NCI-H2196 (cell line): ENCODE measurements around the gene CSK.
"Not testable (repeated sequence)": the region's sequence is repeated elsewhere in the genome, so short reads cannot be mapped to it uniquely, and the experiment has no call there.

Experiments used
- DNase-seq: peaks from one replicate; lab custom pipeline; 2025; ENCODE audit not compliant: unreplicated experiment; lab: John Stamatoyannopoulos, UW

The CSK gene

DNA sequence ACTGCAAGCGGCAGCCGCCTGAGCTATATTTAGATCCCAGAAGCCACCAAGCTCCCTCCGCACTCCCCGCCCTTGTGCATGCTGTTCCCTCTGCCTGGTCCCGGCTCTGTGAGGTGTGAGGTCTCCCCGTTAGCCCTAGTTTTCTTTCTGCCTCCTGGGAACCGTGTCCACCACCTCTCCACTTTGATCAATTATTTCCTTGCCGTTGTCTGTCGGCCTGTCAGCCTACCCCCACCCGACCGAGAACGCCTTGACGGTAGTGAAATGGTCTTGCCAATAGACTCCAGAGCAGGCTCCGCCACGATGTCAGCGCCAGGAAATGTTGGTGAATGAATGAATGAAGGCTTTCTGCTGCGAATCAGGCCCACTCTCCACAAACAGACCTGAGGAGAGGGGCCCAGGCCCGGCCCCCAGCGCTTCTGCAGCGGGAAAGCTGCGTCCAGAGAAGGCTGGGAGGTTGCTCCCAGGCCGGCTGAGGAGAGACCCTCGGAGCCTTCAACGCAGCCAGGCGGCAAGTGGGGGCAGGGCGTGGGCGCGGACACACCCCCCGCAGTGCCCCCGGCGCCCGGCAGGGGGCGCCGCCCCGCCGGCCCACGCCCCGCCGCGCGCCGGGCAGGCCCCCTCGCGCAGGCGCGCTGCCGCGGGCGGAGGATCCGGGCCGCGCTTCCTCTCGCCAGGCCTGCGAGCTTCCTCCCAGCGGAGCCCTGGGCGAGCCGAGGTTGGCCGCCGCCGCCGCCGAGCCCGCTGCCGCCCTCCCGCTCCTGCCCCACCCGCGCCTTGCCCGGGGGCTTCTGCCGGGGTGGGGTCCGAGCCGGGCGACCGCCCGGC lies at the start of gene CSK:
Gene CSK, plus strand, starts transcription at position 650 of the 828 bp plus-strand sequence. CDS start 16,218 bp downstream, outside the sequence.
- DNase-seq = peak; percentile 62

DNA sequence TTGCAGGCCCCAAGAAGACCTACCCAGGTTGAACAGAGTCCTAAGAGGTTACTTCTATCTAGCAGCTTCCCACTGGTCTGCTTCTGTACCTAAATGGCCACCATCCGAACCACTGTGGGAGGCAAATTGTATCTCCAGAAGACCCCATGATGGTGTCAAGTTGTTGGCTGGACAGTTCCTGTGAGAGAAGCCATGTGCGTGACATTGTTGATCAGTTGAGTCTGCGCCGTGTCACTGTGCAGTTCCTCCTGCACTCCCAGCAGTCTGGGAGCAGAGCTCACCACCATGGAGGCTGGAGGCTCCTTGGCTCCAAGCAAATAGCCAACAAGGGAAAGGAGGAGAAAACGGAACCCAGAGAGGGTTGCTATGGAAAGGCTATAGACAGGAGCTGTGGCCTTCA lies 49.0 kb upstream of the CSK start:
- DNase-seq = no peak

- DNase-seq = no peak
Observed at GRCh38 chr15:74733269-74733668, 48.6 kb upstream of the CSK start.

- DNase-seq = no peak
Observed at GRCh38 chr15:74735305-74735704, 46.6 kb upstream of the CSK start.

- not testable (repeated sequence) for DNase-seq
Observed at GRCh38 chr15:74738239-74738638, 43.6 kb upstream of the CSK start.

DNA sequence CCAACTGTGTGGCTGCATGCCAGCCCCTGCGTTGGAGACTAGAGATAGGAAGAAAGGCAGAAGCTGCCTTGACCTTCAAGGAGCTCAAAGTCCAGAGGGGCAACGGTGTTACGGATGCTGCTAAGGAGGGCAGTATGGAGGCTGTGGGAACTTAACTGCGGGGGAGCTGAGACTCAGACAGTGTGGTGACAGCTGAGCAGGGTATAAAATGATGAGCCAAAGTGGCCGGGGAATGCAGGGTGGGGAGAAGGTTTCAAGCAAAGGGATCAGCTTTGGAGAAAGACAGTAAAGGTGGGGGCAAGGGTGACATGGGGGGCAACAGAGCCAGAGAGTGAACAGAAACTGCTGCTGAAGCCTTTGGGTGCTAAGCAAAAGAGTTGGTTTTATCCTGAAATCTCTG lies 39.5 kb upstream of the CSK start:
- DNase-seq = no peak

GRCh38 chr15:74746389-74746788 lies 35.5 kb upstream of the CSK start:
- DNase-seq = no peak

- DNase-seq = no peak
Observed at GRCh38 chr15:74748322-74748946, 33.4 kb upstream of the CSK start, which contains the start of gene CYP1A2. Gene CYP1A2 (plus strand): TSS chr15:74748845. CDS start chr15:74749739, 894 bp downstream.

GRCh38 chr15:74749832-74750231 lies 32.0 kb upstream of the CSK start:
- no peak for DNase-seq

DNA sequence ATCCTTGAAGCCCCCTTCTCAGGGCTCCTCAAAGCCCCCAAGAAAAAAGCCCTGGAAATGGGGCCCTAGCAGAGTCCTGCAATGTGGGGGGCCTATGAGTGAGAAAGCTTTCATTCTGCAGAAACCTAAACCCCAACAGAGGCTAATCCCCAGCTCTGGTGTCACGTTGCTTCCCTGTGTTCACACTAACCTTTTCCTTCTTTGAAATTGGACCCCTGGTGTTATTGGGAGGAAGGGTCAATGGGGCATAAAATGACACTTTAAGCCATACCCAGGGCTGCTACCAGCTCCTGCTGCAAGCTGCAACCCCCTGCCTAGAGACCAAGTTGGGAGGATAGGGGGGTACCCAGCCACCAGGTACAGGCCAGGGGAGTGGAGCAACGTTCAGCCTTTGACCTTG lies 31.1 kb upstream of the CSK start:
- DNase-seq = no peak

GRCh38 chr15:74752011-74752410 lies 29.9 kb upstream of the CSK start:
- no peak for DNase-seq

DNA sequence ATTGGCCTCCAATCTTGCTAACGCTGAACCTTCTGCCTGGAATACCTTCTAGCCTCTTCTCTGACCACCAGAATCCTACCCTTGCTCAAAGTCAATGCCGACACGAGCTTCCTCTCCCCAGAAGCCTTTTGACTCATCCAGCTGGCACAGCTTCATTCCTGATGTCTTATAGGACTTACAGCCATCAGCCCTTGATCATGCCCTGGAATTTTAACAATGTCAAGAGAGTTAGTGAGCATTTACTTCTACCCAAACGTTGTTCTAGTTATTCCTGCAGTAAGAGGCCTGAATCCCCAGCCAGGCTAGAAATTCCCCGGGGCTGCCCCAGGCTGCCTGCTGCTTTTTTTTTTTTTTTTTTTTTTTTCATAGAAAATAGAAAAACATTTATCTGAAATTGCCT lies 29.3 kb upstream of the CSK start:
- DNase-seq = no peak

- DNase-seq = no peak
Observed at GRCh38 chr15:74754593-74755215, 27.2 kb upstream of the CSK start.

GRCh38 chr15:74758736-74759135 lies 23.1 kb upstream of the CSK start:
- DNase-seq = no peak

GRCh38 chr15:74762791-74763150 lies 19.1 kb upstream of the CSK start:
- DNase-seq = no peak

DNA sequence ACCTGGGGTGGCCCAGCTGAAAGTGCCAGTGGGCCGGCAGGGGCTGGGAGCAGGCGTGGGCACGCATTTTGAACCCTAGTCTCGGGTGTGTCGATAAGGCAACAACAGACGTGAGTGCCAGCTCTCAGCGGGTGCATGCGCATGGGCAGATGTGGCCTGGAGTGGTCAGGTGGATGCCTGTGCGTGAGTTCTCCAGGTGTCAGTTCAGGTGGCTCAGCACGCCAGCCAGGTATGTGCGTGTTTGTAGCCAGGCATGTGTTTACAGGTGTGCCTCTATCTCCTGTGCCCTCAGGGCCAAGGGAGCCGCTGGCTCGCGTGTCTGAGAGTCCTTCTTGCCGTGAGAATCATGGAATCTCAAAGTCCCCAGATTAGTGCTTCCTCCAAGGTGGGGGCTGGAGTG lies 18.5 kb upstream of the CSK start:
- no peak for DNase-seq

DNA sequence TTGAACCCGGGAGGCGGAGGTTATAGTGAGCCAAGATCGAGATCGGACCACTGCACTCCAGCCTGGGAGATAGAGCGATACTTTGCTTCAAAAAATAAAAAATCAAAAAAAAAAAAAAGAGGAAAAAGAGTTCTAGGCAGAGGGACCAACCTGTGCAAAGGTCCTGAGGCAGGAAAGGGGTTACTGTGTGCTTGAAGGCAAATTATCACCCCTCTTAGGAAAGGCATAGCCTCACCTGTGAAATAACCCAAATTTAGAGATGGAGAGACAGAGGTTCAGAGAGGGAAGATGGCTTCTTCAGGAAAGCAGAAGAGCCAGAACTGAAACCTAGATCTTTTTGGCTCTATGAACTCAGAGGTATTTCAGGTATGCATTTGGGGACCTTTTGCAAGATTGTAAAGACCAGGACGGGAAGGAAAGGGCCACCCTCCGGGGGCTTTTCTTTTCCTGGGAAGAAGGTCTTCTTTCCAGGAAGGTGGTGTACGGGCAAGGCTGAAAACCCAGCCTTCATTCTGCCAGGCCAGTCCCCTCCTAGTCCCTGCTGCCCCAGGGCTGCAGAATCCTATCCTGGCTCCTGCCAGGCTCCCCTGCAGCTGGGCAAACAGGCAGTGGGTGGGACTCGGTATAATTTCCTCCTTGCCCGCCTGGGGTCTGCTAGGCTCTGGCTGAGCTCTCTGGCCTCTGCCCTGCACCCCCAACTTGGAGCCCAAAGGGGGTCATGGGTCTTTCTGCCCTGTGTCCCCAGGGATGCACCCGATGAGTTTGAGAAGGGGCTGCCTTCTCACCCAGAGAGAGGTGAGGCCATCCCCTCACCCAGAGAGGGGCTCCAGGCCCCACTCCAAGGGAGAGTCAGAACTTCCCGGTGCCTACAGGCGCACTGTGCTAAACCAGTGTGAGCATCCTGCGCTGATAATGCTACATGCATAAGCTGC lies 14.4 kb upstream of the CSK start:
- DNase-seq = no peak

GRCh38 chr15:74768099-74768770 lies 13.6 kb upstream of the CSK start:
- no peak for DNase-seq

DNA sequence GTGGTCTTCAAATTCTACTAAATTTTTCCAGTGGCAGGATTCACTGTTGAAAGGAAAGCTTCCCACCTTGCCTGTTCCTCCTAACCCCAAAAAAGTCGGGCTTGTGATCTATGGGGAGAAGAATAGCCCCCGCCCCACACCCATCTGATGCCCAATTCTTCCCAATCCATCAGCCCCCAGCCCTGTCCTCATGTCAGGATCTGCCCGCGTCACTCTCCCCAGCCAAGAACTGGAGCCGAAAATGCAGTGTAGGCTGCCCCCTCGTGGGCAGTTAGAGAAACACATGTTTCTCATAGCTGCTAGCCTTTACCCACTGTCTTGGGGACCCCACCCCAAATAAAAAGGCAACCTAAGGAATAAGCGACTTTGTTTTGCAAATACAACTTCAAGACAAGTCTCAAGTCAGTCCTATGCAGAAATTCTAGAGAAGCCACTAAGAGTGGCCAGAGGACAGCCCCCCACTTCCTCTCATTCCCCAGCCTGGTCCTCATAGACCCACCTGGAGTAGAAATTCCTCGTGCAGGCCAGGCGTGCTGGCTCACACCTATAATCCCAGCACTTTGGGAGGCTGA lies 13.0 kb upstream of the CSK start:
- peak; percentile 17 for DNase-seq

- DNase-seq = no peak
Observed at GRCh38 chr15:74769463-74770025, 12.3 kb upstream of the CSK start.
